Heart right ventricle (tissue), 16 donors: ENCODE measurements around the gene GON7. TPM values are rescaled to one million over a fixed set of nuclear protein-coding genes. Genes with fewer than 3 reads are reported as not detected.

Experiments used
- ATAC-seq, 8 donors: fragments of 200-7000 bp; cut with Tn5 transposase; one replicate each; pipeline ENCODE4 v1.9.1; 2020; ENCODE audit warnings: mild to moderate bottlenecking in 8 of 8, moderate library complexity in 8 of 8, moderate number of reproducible peaks in 1 of 8
- DNase-seq, 2 donors: peaks; one replicate each; pipeline ENCODE4 v3.0.0-alpha.2; 2020
- H3K27ac ChIP-seq, 10 donors: fragments of 200-600 bp; sonication (generic) in 2 of 10; one replicate each; pipeline versions ENCODE4 v1.5.0 to v1.8.0; 2020 to 2022; ENCODE audit warnings: mild to moderate bottlenecking in 3 of 10
- H3K27me3 ChIP-seq, 7 donors: fragments of 200-600 bp; one replicate each; pipeline ENCODE4 v1.8.0; 2021 to 2022; ENCODE audit warnings: mild to moderate bottlenecking in 2 of 7
- H3K36me3 ChIP-seq, 9 donors: fragments of 200-600 bp; sonication (generic) in 1 of 9; one replicate each; pipeline versions ENCODE4 v1.5.0 to v1.8.0; 2020 to 2022; ENCODE audit warnings: mild to moderate bottlenecking in 2 of 9
- H3K4me1 ChIP-seq, 9 donors: fragments of 200-600 bp; sonication (generic) in 1 of 9; one replicate each; pipeline versions ENCODE4 v1.5.0 to v1.8.0; 2020 to 2022; ENCODE audit warnings: mild to moderate bottlenecking in 4 of 9
- H3K4me3 ChIP-seq, 10 donors: fragments of 200-600 bp; sonication (generic) in 2 of 10; one replicate each; pipeline versions ENCODE4 v1.5.0 to v1.8.0; 2020 to 2022; ENCODE audit warnings: mild to moderate bottlenecking in 7 of 10, moderate library complexity in 2 of 10
- H3K9me3 ChIP-seq, 11 donors: fragments of 200-600 bp in 10 of 11; sonication (generic) in 2 of 11; one replicate each; pipeline versions ENCODE4 v1.5.0 to v1.8.0; 2013 to 2022; ENCODE audit warnings: mild to moderate bottlenecking in 2 of 11, control low read depth in 1 of 11, moderate library complexity in 1 of 11
- CTCF ChIP-seq, 9 donors: fragments of 200-600 bp; sonication (generic) in 2 of 9; IDR thresholded peaks; one replicate each; pipeline versions ENCODE4 v1.5.0 to v1.8.0; 2021 to 2022; ENCODE audit warnings: antibody characterized with exemption in 9 of 9, mild to moderate bottlenecking in 5 of 9, moderate library complexity in 1 of 9
- WGBS, 2 donors: extraction: QIAGEN DNeasy Blood & Tissue Kit; methylation state at CpG; one replicate each; pipeline ENCODE4 v1.1.7; 2013; ENCODE audit warnings: inconsistent platforms in 1 of 2; 5-methylcytosine and 5-hydroxymethylcytosine counted together
- intact Hi-C, 10 donors: fragments of 100-400 bp; cut with DNase I; formaldehyde crosslinking; loops; one replicate each; pipeline versions ENCODE4 v1.11.1 to v1.14.2; 2022
- polyA plus RNA-seq, 2 donors: library from polyadenylated mRNA; stranded (reverse); fragments of 200-250 nt; gene quantifications; one replicate each; pipeline ENCODE4 v1.2.3, GENCODE V29; 2013
- total RNA-seq, 10 donors: library from RNA; stranded (reverse); fragmentation: NEBNext Ultra II Directional in 3 of 10; extraction: Animal tissue kit (Norgen Biotek cat#: 25700) in 3 of 10; gene quantifications; one replicate each; pipeline versions ENCODE4 v1.2.1 to v1.2.4, GENCODE V29; 2021 to 2023
- donor health status: Arrhythmogenic right ventricular cardiomyopathy.
- donor health status: ischemic (EF 13 %, LVEDD 7.1; RV severe dilation, severe dysfunction).
- donor health status: healthy with polysubstance abuse.
- donor health status: DM: no; HTN: yes; CAD: no.
- donor health status: DM: no; HTN: no; CAD: no.
- donor health status: ischemic (EF 25% LVEDD 6.9; RV normal size, moderate dysfunction).
- donor health status: ischemic (EF 25% LVEDD 5.7; RV mildly dilated, moderate dysfunction).
- donor health status: healthy.
- donor health status: DM: yes; HTN: yes; CAD: no.
- donor health status: Ischemic cardiomyopathy.
- donor health status: ischemic (EF 35%, LVEDD 5.7; RV mildly dilated, moderate dysfunction).
- donor health status: nonischemic (EF 11% LVEDD 7.7; RV severe dilation, severe dysfunction).
- donor health status: DM: yes; HTN: yes; CAD: no.
- donor health status: PGD.
- donor health status: ischemic (EF 29% LVEDD 5.4; RV normal size, mild dysfunction).
- donor health status: nonischemic (EF 23%, LVEDD 6.1; RV moderate dilation, normal function).

Gene GON7
- total and polyA plus RNA-seq, 12 donors, result 9.9 to 20.1 (median 15.1) TPM

- H3K36me3 ChIP-seq, result peaks cover 0 to 24% (median 14%) of the 10 kb centered on the region in 9 donors
- DNase-seq (no peak), ATAC-seq (no peak)
- no peak overlapping the region for H3K27ac ChIP-seq
- peaks cover 0 to 4% (median 0%) of the 10 kb centered on the region in 7 donors for H3K27me3 ChIP-seq
- intact Hi-C loops, result loop anchor here in 4 of 10 donors (10.0 kb wide), 4 partner anchors 103 to 393 kb away; partner anchors contain the start of gene BTBD7 (in 1 of the 4)
- peaks cover 0 to 14% (median 6%) of the 10 kb centered on the region in 9 donors for H3K4me1 ChIP-seq
- TF ChIP-seq CTCF (IDR thresholded peaks at IDR 0.05), result no peak
- peak overlapping the region in 8 of 10 donors; percentile 26 to 62 (median 58) for H3K4me3 ChIP-seq
- H3K9me3 ChIP-seq, result no peaks in the 10 kb centered on the region
- 55 to 57% methylated on average over 17 of the region's 17 CpGs for WGBS, 2 donors
Measured at GRCh38 chr14:93232159-93232558, 25.3 kb upstream of the GON7 start.

GRCh38 chr14:93231129-93231979 is 24.5 kb upstream of the GON7 start:
- ATAC-seq, result peak; percentile 46 to 78 (median 68)
- intact Hi-C loops, result loop anchor here in 4 of 10 donors (10.0 kb wide), 4 partner anchors 103 to 393 kb away; partner anchors contain the start of gene BTBD7 (in 1 of the 4)
- 19 to 35% methylated on average over 39 of the region's 39 CpGs for WGBS, 2 donors
- DNase-seq, result peak; percentile 21 to 25
- peak overlapping the region; percentile 7 to 62 (median 52) for H3K4me3 ChIP-seq
- H3K27ac ChIP-seq, result no peak overlapping the region
- no peak for TF ChIP-seq CTCF (IDR thresholded peaks at IDR 0.05)
- H3K4me1 ChIP-seq, result peaks cover 0 to 14% (median 6%) of the 10 kb centered on the region in 9 donors
- peaks cover 0 to 31% (median 18%) of the 10 kb centered on the region in 9 donors for H3K36me3 ChIP-seq
- no peaks in the 10 kb centered on the region for H3K9me3 ChIP-seq
- H3K27me3 ChIP-seq, result peaks cover 0 to 4% (median 0%) of the 10 kb centered on the region in 7 donors

GRCh38 chr14:93230539-93230938 is 23.7 kb upstream of the GON7 start:
- WGBS, 2 donors, result 94 to 95% methylated on average over 16 of the region's 16 CpGs
- no peak overlapping the region for H3K27ac ChIP-seq
- peak in 1 of 8 donors; percentile 18 for ATAC-seq
- H3K4me3 ChIP-seq, result peak overlapping the region in 1 of 10 donors; percentile 61
- H3K27me3 ChIP-seq, result peaks cover 0 to 4% (median 0%) of the 10 kb centered on the region in 7 donors
- no peaks in the 10 kb centered on the region for H3K9me3 ChIP-seq
- DNase-seq, result no peak
- peaks cover 0 to 14% (median 6%) of the 10 kb centered on the region in 9 donors for H3K4me1 ChIP-seq
- intact Hi-C loops, result loop anchor here in 4 of 10 donors (10.0 kb wide), 4 partner anchors 104 to 394 kb away; partner anchors contain the start of gene BTBD7 (in 1 of the 4)
- peaks cover 0 to 39% (median 22%) of the 10 kb centered on the region in 9 donors for H3K36me3 ChIP-seq
- no peak for TF ChIP-seq CTCF (IDR thresholded peaks at IDR 0.05)

GRCh38 chr14:93228550-93228949 is 21.7 kb upstream of the GON7 start:
- 90 to 98% methylated on average over 8 of the region's 8 CpGs for WGBS, 2 donors
- ATAC-seq, result no peak
- Histone ChIP-seq H3K4me1 (peaks cover 0 to 14% (median 6%) of the 10 kb centered on the region in 9 donors), H3K4me3 (no peak overlapping the region), H3K9me3 (no peaks in the 10 kb centered on the region), H3K27ac (no peak overlapping the region), H3K27me3 (peaks cover 0 to 4% (median 0%) of the 10 kb centered on the region in 7 donors), H3K36me3 (peaks cover 0 to 59% (median 32%) of the 10 kb centered on the region in 9 donors)
- TF ChIP-seq CTCF (IDR thresholded peaks at IDR 0.05), result no peak
- intact Hi-C loops, result no loop called here
- no peak for DNase-seq
